PC-3 (cell line): Measurements from ENCODE around the gene VCAN. TPM values are rescaled to one million over a fixed set of nuclear protein-coding genes. Genes with fewer than 3 reads are reported as not detected.

ENCODE experiments used
- ATAC-seq: fragments of 200-7000 bp; cut with Tn5 transposase; 2 replicates; pipeline ENCODE4 v1.9.1; 2020; ENCODE audit warnings: mild to moderate bottlenecking, moderate library complexity
- BruUV-seq: library from RNA; stranded (reverse); fragments of 400-500 nt; replicated peaks from 2 replicates; lab custom pipeline; 2021; lab: Mats Ljungman, UMichigan
- CTCF ChIA-PET: fragments of 300-600 bp; sonication (Branson Sonifier 250); formaldehyde crosslinking; loops from one replicate; lab custom pipeline; 2022; ENCODE audit warnings: antibody characterized with exemption; lab: Charles Lee
- POLR2A ChIA-PET: fragments of 300-600 bp; sonication (Branson Sonifier 250); formaldehyde crosslinking; loops from one replicate; lab custom pipeline; 2022; ENCODE audit warnings: antibody characterized with exemption; ENCODE audit not compliant: unreplicated experiment; lab: Charles Lee
- DNase-seq: peaks from one replicate; pipeline ENCODE4 v3.0.0-alpha.2; 2015
- H2AFZ ChIP-seq: fragments of 300-600 bp; sonication (generic); 2 replicates; pipeline ENCODE4 v1.6.0; 2016; ENCODE audit warnings: antibody characterized with exemption, low read length
- H3F3A ChIP-seq: fragments of 300-600 bp; sonication (generic); one replicate; pipeline ENCODE4 v1.6.0; 2017; ENCODE audit warnings: antibody characterized with exemption, low read length, control low read depth, mild to moderate bottlenecking; ENCODE audit not compliant: unreplicated experiment
- H3K27ac ChIP-seq: fragments of 300-600 bp; sonication (generic); 2 replicates; pipeline ENCODE4 v1.5.1; 2016; ENCODE audit warnings: mild to moderate bottlenecking, low read length
- H3K27me3 ChIP-seq: fragments of 300-600 bp; sonication (generic); 2 replicates; pipeline ENCODE4 v1.6.1; 2016; ENCODE audit warnings: low read length, mixed read lengths
- H3K36me3 ChIP-seq: fragments of 300-600 bp; sonication (generic); 2 replicates; pipeline ENCODE4 v1.6.1; 2016; ENCODE audit warnings: low read depth, mixed run types, low read length, mixed read lengths
- H3K4me1 ChIP-seq: fragments of 300-600 bp; sonication (generic); 2 replicates; pipeline ENCODE4 v1.5.1; 2016; ENCODE audit warnings: low read length; ENCODE audit not compliant: insufficient read depth
- H3K4me2 ChIP-seq: fragments of 300-600 bp; sonication (generic); 2 replicates; pipeline ENCODE4 v1.6.0; 2016; ENCODE audit warnings: low read length
- H3K4me3 ChIP-seq: fragments of 300-600 bp; sonication (generic); 2 replicates; pipeline ENCODE4 v1.5.1; 2016; ENCODE audit warnings: mild to moderate bottlenecking, low read length, mixed read lengths
- H3K79me2 ChIP-seq: fragments of 300-600 bp; sonication (generic); 2 replicates; pipeline ENCODE4 v1.6.1; 2017; ENCODE audit warnings: low read length, mixed read lengths
- H3K9ac ChIP-seq: fragments of 300-600 bp; sonication (generic); 2 replicates; pipeline ENCODE4 v1.6.0; 2016; ENCODE audit warnings: mild to moderate bottlenecking, low read length
- H3K9me2 ChIP-seq: fragments of 300-600 bp; sonication (generic); replicated peaks from 2 replicates; pipeline ENCODE4 v1.6.1; 2016; ENCODE audit warnings: mixed run types, low read length, mixed read lengths
- H3K9me3 ChIP-seq: fragments of 300-600 bp; sonication (generic); 2 replicates; pipeline ENCODE4 v1.6.1; 2016; ENCODE audit warnings: low read length, mixed read lengths
- H4K20me1 ChIP-seq: fragments of 300-600 bp; sonication (generic); 2 replicates; pipeline ENCODE4 v1.6.1; 2016; ENCODE audit warnings: low read length, mixed read lengths
- EZH2 ChIP-seq: fragments of 300-600 bp; sonication (generic); IDR thresholded peaks from one replicate; pipeline ENCODE4 v1.6.1; 2017; ENCODE audit warnings: antibody characterized with exemption, mild to moderate bottlenecking, low read length; ENCODE audit not compliant: unreplicated experiment
- EZH2phosphoT487 ChIP-seq: fragments of 300-600 bp; sonication (generic); IDR thresholded peaks from 2 replicates; pipeline ENCODE4 v1.6.1; 2018; ENCODE audit warnings: mild to moderate bottlenecking, antibody characterized with exemption, low read length, borderline replicate concordance
- intact Hi-C: fragments of 100-400 bp; cut with micrococcal nuclease; formaldehyde crosslinking; loops from 2 replicates; pipeline ENCODE4 v1.9.0; 2023
- total RNA-seq: library from RNA; depleted of rRNA; stranded (reverse); fragments of >200 nt; gene quantifications from 2 replicates; pipeline ENCODE4 v1.2.3, GENCODE V29; 2014
- TF ChIP-seq, protein P1 (sequence below): fragments of 300-600 bp; sonication (generic); conservative IDR thresholded peaks from 2 replicates; pipeline ENCODE4 v1.5.1; 2017; ENCODE audit warnings: antibody characterized with exemption, low read depth, mild to moderate bottlenecking, low read length

The VCAN gene
- total RNA-seq, 1 experiment from 2014 or later, result 6.2 TPM

DNA sequence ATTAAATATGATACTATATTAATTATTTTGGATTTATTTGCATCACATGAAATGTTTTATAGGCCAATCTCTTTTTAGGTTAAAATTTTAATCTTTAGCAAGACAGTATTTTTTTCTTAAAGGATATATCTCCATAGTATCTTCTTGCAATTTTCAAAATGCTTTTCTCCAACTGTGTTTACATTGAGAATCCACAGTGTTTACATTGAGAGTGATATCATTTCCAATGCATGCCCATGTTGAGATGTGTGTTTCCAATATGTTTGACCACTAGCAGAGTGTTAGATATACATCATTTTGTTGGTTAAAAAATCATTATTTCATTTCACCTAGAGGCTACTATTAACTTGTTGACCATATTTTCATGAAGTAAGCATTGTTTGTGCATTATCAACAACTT lies 17.3 kb downstream of the VCAN start:
- H3K9ac ChIP-seq, result no peak overlapping the region
- peaks cover 14% of the 10 kb centered on the region for H3K4me1 ChIP-seq
- intact Hi-C loops, result no loop called here
- H3K9me3 ChIP-seq, result no peaks in the 10 kb centered on the region
- ATAC-seq, result no peak; the same call in 1 of the 2 replicates
- no peaks in the 10 kb centered on the region for H4K20me1 ChIP-seq
- no peak overlapping the region for H3K4me3 ChIP-seq
- H3K79me2 ChIP-seq, result no peaks in the 10 kb centered on the region
- no peaks in the 10 kb centered on the region for H3K9me2 ChIP-seq
- H3K4me2 ChIP-seq, result no peak overlapping the region
- no peak for TF ChIP-seq EZH2
- TF ChIP-seq, protein P1, sequence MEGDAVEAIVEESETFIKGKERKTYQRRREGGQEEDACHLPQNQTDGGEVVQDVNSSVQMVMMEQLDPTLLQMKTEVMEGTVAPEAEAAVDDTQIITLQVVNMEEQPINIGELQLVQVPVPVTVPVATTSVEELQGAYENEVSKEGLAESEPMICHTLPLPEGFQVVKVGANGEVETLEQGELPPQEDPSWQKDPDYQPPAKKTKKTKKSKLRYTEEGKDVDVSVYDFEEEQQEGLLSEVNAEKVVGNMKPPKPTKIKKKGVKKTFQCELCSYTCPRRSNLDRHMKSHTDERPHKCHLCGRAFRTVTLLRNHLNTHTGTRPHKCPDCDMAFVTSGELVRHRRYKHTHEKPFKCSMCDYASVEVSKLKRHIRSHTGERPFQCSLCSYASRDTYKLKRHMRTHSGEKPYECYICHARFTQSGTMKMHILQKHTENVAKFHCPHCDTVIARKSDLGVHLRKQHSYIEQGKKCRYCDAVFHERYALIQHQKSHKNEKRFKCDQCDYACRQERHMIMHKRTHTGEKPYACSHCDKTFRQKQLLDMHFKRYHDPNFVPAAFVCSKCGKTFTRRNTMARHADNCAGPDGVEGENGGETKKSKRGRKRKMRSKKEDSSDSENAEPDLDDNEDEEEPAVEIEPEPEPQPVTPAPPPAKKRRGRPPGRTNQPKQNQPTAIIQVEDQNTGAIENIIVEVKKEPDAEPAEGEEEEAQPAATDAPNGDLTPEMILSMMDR, result no peak
- no peak for TF ChIP-seq EZH2phosphoT487
- POLR2A ChIA-PET, result no interaction called here
- H3K27me3 ChIP-seq, result no peaks in the 10 kb centered on the region
- no peak overlapping the region for H2AFZ ChIP-seq
- peak; percentile 13 for DNase-seq
- no peak overlapping the region for H3K27ac ChIP-seq
- no peaks in the 10 kb centered on the region for H3F3A ChIP-seq
- no peaks in the 10 kb centered on the region for H3K36me3 ChIP-seq
- no TSS peak for BruUV-seq
- CTCF ChIA-PET, result no interaction called here

DNA sequence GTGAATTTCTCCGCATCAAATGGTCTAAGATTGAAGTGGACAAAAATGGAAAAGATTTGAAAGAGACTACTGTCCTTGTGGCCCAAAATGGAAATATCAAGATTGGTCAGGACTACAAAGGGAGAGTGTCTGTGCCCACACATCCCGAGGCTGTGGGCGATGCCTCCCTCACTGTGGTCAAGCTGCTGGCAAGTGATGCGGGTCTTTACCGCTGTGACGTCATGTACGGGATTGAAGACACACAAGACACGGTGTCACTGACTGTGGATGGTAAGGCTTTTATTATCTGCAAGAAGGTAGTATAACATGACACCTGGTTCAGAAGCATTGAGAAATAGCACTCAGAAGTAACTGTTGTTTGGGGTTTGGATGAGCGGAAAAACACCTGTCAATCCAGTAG lies 18.7 kb downstream of the VCAN start:
- no peaks in the 10 kb centered on the region for H3K9me2 ChIP-seq
- ATAC-seq (no peak), DNase-seq (no peak)
- no peaks in the 10 kb centered on the region for H3F3A ChIP-seq
- no peaks in the 10 kb centered on the region for H3K9me3 ChIP-seq
- H3K79me2 ChIP-seq, result no peaks in the 10 kb centered on the region
- no peak overlapping the region for H3K27ac ChIP-seq
- H3K9ac ChIP-seq, result no peak overlapping the region
- POLR2A ChIA-PET, result no interaction called here
- intact Hi-C loops, result no loop called here
- no peaks in the 10 kb centered on the region for H3K27me3 ChIP-seq
- TF ChIP-seq EZH2phosphoT487, result no peak
- no peak for TF ChIP-seq EZH2
- TF ChIP-seq, protein P1, result no peak
- no peak overlapping the region for H2AFZ ChIP-seq
- no TSS peak for BruUV-seq
- no peak overlapping the region for H3K4me3 ChIP-seq
- no peaks in the 10 kb centered on the region for H3K36me3 ChIP-seq
- no peak overlapping the region for H3K4me2 ChIP-seq
- no peaks in the 10 kb centered on the region for H4K20me1 ChIP-seq
- CTCF ChIA-PET, result no interaction called here
- peaks cover 22% of the 10 kb centered on the region for H3K4me1 ChIP-seq

DNA sequence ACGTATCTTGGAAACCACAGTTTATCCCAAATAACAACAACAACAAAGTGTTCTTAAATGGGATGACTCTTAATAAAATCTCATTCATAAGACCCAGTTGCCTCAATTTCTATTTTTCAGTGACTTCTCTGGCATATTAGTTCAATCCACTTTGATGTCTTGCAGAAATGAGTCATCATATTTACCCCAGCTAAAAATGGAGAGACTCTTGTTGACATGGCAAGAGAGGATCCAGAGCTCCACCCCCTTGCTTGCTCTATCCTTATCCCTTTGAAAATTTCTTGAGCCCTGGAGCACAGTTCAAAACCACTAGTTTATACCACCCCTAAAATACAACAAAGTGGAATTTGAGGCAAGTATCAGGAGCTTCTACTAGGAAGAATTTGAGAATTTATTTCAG lies 20.8 kb downstream of the VCAN start:
- CTCF ChIA-PET, result no interaction called here
- Histone ChIP-seq H3K4me3 (no peak overlapping the region), H4K20me1 (no peaks in the 10 kb centered on the region), H3F3A (no peaks in the 10 kb centered on the region), H3K4me2 (no peak overlapping the region), H3K9me2 (no peaks in the 10 kb centered on the region), H3K9ac (no peak overlapping the region), H3K79me2 (no peaks in the 10 kb centered on the region), H3K4me1 (peaks cover 22% of the 10 kb centered on the region), H3K27me3 (no peaks in the 10 kb centered on the region), H3K27ac (no peak overlapping the region), H3K36me3 (no peaks in the 10 kb centered on the region), H3K9me3 (no peaks in the 10 kb centered on the region), H2AFZ (no peak overlapping the region)
- TF ChIP-seq EZH2 (no peak), EZH2phosphoT487 (no peak)
- TF ChIP-seq, protein P1, result no peak
- ATAC-seq (peak; percentile 66; the same call in 1 of the 2 replicates), DNase-seq (peak; percentile 43)
- no TSS peak for BruUV-seq
- POLR2A ChIA-PET, result no interaction called here
- intact Hi-C loops, result no loop called here
